ENCODE data around the gene L3MBTL3. TPM values are rescaled to one million over a fixed set of nuclear protein-coding genes. Genes with fewer than 3 reads are reported as not detected.

The L3MBTL3 gene
- total and polyA plus RNA-seq, 2 experiments from 2014 or later = 8.7 to 11.2 TPM

DNA sequence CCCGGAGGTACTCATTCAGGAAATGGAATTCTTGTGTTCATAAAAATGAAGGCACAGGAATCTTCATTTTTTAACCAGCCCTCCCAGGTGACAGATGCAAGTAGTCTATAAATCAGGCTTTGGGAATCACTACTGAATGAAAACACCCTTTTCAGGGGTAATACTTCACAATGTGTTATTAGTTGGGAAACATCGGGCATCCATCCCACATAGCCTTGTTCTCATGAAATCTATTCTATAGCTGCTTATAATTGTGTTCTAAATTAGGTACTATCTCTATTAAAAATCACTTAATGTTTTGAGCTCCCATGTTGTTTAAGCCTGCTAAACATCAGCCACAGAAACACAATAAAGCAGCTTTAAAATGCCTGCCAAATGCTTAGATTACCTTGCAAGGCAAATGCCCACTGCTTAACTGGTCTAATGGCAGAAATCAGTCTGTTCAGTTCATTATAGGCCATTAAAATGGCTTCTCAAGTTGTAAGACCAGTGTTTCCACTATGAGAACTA is 94.9 kb downstream of the L3MBTL3 start:
- H3K4me2 ChIP-seq = no peak overlapping the region
- H3K27ac ChIP-seq (ENCODE audit: low read depth) = no peak overlapping the region
- H3K4me1 ChIP-seq (ENCODE audit: insufficient read depth) = no peaks in the 10 kb centered on the region
- H3K36me3 ChIP-seq (ENCODE audit: insufficient read depth) = no peaks in the 10 kb centered on the region
- no peaks in the 10 kb centered on the region for H3K27me3 ChIP-seq (ENCODE audit: insufficient read depth)
- Mint-ChIP-seq H3K4me3 (no peak overlapping the region), H3K4me1 (no peaks in the 10 kb centered on the region; the same call in 2 of the 3 replicates), H3K36me3 (ENCODE audit: low read depth) (peaks cover 15% of the 10 kb centered on the region; the same call in 2 of the 3 replicates), H3K27me3 (ENCODE audit: insufficient read depth, low read depth, poor library complexity) (peaks cover 3% of the 10 kb centered on the region), H3K9me3 (no peaks in the 10 kb centered on the region), H3K27ac (no peak overlapping the region)
- TF ChIP-seq NANOG (IDR thresholded peaks at IDR 0.05; ENCODE audit: borderline replicate concordance) (no peak), POLR2AphosphoS5 (IDR thresholded peaks at IDR 0.05; ENCODE audit: low read depth) (no peak), JUNB (IDR thresholded peaks at IDR 0.05; ENCODE audit: unreplicated experiment) (no peak), ZNF114 (CRISPR knock-in tag; IDR thresholded peaks at IDR 0.05) (no peak), EZH2 (IDR thresholded peaks at IDR 0.05; ENCODE audit: low read depth, unreplicated experiment) (no peak), ZNF331 (CRISPR knock-in tag; IDR thresholded peaks at IDR 0.05; ENCODE audit: low read depth) (no peak), STAT1 (IDR thresholded peaks at IDR 0.05; ENCODE audit: unreplicated experiment) (no peak), EZH2phosphoT487 (IDR thresholded peaks at IDR 0.05; ENCODE audit: unreplicated experiment) (no peak), CREB1 (CRISPR knock-in tag; IDR thresholded peaks at IDR 0.05; ENCODE audit: low read depth) (no peak)
- TF ChIP-seq, protein P1, sequence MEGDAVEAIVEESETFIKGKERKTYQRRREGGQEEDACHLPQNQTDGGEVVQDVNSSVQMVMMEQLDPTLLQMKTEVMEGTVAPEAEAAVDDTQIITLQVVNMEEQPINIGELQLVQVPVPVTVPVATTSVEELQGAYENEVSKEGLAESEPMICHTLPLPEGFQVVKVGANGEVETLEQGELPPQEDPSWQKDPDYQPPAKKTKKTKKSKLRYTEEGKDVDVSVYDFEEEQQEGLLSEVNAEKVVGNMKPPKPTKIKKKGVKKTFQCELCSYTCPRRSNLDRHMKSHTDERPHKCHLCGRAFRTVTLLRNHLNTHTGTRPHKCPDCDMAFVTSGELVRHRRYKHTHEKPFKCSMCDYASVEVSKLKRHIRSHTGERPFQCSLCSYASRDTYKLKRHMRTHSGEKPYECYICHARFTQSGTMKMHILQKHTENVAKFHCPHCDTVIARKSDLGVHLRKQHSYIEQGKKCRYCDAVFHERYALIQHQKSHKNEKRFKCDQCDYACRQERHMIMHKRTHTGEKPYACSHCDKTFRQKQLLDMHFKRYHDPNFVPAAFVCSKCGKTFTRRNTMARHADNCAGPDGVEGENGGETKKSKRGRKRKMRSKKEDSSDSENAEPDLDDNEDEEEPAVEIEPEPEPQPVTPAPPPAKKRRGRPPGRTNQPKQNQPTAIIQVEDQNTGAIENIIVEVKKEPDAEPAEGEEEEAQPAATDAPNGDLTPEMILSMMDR (conservative IDR thresholded peaks at IDR 0.05; ENCODE audit: low read depth in 2 of 2) = no peak
- TF ChIP-seq, protein P2, sequence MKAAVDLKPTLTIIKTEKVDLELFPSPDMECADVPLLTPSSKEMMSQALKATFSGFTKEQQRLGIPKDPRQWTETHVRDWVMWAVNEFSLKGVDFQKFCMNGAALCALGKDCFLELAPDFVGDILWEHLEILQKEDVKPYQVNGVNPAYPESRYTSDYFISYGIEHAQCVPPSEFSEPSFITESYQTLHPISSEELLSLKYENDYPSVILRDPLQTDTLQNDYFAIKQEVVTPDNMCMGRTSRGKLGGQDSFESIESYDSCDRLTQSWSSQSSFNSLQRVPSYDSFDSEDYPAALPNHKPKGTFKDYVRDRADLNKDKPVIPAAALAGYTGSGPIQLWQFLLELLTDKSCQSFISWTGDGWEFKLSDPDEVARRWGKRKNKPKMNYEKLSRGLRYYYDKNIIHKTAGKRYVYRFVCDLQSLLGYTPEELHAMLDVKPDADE (IDR thresholded peaks at IDR 0.05) = no peak
- TF ChIP-seq, protein P3, sequence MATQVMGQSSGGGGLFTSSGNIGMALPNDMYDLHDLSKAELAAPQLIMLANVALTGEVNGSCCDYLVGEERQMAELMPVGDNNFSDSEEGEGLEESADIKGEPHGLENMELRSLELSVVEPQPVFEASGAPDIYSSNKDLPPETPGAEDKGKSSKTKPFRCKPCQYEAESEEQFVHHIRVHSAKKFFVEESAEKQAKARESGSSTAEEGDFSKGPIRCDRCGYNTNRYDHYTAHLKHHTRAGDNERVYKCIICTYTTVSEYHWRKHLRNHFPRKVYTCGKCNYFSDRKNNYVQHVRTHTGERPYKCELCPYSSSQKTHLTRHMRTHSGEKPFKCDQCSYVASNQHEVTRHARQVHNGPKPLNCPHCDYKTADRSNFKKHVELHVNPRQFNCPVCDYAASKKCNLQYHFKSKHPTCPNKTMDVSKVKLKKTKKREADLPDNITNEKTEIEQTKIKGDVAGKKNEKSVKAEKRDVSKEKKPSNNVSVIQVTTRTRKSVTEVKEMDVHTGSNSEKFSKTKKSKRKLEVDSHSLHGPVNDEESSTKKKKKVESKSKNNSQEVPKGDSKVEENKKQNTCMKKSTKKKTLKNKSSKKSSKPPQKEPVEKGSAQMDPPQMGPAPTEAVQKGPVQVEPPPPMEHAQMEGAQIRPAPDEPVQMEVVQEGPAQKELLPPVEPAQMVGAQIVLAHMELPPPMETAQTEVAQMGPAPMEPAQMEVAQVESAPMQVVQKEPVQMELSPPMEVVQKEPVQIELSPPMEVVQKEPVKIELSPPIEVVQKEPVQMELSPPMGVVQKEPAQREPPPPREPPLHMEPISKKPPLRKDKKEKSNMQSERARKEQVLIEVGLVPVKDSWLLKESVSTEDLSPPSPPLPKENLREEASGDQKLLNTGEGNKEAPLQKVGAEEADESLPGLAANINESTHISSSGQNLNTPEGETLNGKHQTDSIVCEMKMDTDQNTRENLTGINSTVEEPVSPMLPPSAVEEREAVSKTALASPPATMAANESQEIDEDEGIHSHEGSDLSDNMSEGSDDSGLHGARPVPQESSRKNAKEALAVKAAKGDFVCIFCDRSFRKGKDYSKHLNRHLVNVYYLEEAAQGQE (IDR thresholded peaks at IDR 0.05; ENCODE audit: unreplicated experiment) = no peak
- TF ChIP-seq, protein P4, sequence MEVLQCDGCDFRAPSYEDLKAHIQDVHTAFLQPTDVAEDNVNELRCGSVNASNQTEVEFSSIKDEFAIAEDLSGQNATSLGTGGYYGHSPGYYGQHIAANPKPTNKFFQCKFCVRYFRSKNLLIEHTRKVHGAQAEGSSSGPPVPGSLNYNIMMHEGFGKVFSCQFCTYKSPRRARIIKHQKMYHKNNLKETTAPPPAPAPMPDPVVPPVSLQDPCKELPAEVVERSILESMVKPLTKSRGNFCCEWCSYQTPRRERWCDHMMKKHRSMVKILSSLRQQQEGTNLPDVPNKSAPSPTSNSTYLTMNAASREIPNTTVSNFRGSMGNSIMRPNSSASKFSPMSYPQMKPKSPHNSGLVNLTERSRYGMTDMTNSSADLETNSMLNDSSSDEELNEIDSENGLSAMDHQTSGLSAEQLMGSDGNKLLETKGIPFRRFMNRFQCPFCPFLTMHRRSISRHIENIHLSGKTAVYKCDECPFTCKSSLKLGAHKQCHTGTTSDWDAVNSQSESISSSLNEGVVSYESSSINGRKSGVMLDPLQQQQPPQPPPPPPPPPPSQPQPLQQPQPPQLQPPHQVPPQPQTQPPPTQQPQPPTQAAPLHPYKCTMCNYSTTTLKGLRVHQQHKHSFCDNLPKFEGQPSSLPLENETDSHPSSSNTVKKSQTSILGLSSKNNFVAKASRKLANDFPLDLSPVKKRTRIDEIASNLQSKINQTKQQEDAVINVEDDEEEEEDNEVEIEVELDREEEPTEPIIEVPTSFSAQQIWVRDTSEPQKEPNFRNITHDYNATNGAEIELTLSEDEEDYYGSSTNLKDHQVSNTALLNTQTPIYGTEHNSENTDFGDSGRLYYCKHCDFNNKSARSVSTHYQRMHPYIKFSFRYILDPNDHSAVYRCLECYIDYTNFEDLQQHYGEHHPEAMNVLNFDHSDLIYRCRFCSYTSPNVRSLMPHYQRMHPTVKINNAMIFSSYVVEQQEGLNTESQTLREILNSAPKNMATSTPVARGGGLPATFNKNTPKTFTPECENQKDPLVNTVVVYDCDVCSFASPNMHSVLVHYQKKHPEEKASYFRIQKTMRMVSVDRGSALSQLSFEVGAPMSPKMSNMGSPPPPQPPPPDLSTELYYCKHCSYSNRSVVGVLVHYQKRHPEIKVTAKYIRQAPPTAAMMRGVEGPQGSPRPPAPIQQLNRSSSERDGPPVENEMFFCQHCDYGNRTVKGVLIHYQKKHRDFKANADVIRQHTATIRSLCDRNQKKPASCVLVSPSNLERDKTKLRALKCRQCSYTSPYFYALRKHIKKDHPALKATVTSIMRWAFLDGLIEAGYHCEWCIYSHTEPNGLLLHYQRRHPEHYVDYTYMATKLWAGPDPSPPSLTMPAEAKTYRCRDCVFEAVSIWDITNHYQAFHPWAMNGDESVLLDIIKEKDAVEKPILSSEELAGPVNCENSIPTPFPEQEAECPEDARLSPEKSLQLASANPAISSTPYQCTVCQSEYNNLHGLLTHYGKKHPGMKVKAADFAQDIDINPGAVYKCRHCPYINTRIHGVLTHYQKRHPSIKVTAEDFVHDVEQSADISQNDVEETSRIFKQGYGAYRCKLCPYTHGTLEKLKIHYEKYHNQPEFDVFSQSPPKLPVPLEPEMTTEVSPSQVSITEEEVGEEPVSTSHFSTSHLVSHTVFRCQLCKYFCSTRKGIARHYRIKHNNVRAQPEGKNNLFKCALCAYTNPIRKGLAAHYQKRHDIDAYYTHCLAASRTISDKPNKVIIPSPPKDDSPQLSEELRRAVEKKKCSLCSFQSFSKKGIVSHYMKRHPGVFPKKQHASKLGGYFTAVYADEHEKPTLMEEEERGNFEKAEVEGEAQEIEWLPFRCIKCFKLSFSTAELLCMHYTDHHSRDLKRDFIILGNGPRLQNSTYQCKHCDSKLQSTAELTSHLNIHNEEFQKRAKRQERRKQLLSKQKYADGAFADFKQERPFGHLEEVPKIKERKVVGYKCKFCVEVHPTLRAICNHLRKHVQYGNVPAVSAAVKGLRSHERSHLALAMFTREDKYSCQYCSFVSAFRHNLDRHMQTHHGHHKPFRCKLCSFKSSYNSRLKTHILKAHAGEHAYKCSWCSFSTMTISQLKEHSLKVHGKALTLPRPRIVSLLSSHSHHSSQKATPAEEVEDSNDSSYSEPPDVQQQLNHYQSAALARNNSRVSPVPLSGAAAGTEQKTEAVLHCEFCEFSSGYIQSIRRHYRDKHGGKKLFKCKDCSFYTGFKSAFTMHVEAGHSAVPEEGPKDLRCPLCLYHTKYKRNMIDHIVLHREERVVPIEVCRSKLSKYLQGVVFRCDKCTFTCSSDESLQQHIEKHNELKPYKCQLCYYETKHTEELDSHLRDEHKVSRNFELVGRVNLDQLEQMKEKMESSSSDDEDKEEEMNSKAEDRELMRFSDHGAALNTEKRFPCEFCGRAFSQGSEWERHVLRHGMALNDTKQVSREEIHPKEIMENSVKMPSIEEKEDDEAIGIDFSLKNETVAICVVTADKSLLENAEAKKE (CRISPR knock-in tag; IDR thresholded peaks at IDR 0.05) = no peak
- H3K9me2 ChIP-seq (ENCODE audit: insufficient read depth) = no peaks in the 10 kb centered on the region
- ATAC-seq (no peak), DNase-seq (ENCODE audit: low spot score) (no peak)
- H2AFZ ChIP-seq = no peak overlapping the region
- no peaks in the 10 kb centered on the region for H4K20me1 ChIP-seq (replicated peaks; ENCODE audit: insufficient read depth)
- H3F3A ChIP-seq (replicated peaks; ENCODE audit: low read depth) = no peaks in the 10 kb centered on the region
- H3K79me2 ChIP-seq (replicated peaks; ENCODE audit: insufficient read depth) = no peaks in the 10 kb centered on the region
- H3K4me3 ChIP-seq = no peak overlapping the region

Data from GM23338 (cell line).